Mesenchymal stem cell (in vitro differentiated cells and primary cell): ENCODE results near the gene TTF2.
A peak's percentile ranks its signal among the peaks of the same experiment; 100 is the strongest.

Source experiments
- DNase-seq: peaks from one replicate; pipeline ENCODE4 v3.0.0-alpha.2; 2013
- H2AFZ ChIP-seq: one replicate; pipeline ENCODE4 v1.6.1; 2013; ENCODE audit warnings: low read depth, mild to moderate bottlenecking, control low read depth, inconsistent platforms, low read length, moderate library complexity
- H2AK5ac ChIP-seq: 2 replicates; pipeline ENCODE4 v1.6.1; 2013; ENCODE audit warnings: low read length, moderate library complexity, mild to moderate bottlenecking, inconsistent platforms; ENCODE audit not compliant: severe bottlenecking
- H2BK120ac ChIP-seq: one replicate; pipeline ENCODE4 v1.6.1; 2013; ENCODE audit warnings: low read depth, mild to moderate bottlenecking, inconsistent platforms, low read length, moderate library complexity
- H2BK12ac ChIP-seq, 2 experiments: one replicate each; pipeline ENCODE4 v1.6.1; 2013; ENCODE audit warnings: inconsistent platforms in 2 of 2, low read length in 2 of 2, mild to moderate bottlenecking in 2 of 2, moderate library complexity in 2 of 2, control low read depth in 1 of 2
- H2BK15ac ChIP-seq: one replicate; pipeline ENCODE4 v1.6.1; 2013; ENCODE audit warnings: mild to moderate bottlenecking, low read depth, inconsistent platforms; ENCODE audit not compliant: poor library complexity, severe bottlenecking
- H2BK5ac ChIP-seq: 2 replicates; pipeline ENCODE4 v1.6.1; 2013; ENCODE audit warnings: low read depth, mild to moderate bottlenecking, low read length, control low read depth, inconsistent platforms; ENCODE audit not compliant: poor library complexity, severe bottlenecking
- H3K14ac ChIP-seq, 2 experiments: one replicate each; pipeline ENCODE4 v1.6.1; 2013; ENCODE audit warnings: inconsistent platforms in 2 of 2, low read length in 2 of 2, control low read depth in 1 of 2, mild to moderate bottlenecking in 1 of 2, moderate library complexity in 1 of 2
- H3K18ac ChIP-seq, 2 experiments: one replicate each; pipeline ENCODE4 v1.6.1; 2013; ENCODE audit warnings: inconsistent platforms in 2 of 2, low read length in 2 of 2, control low read depth in 1 of 2, low read depth in 1 of 2, mild to moderate bottlenecking in 1 of 2
- H3K23ac ChIP-seq, 2 experiments: one replicate each; pipeline ENCODE4 v1.6.1; 2013; ENCODE audit warnings: inconsistent platforms in 2 of 2, low read length in 2 of 2, mild to moderate bottlenecking in 2 of 2, moderate library complexity in 2 of 2, control low read depth in 1 of 2
- H3K27ac ChIP-seq: 2 replicates; pipeline ENCODE4 v1.5.1; 2013; ENCODE audit warnings: mild to moderate bottlenecking, moderate library complexity, low read length, control low read depth, inconsistent platforms; ENCODE audit not compliant: poor library complexity, severe bottlenecking
- H3K27me3 ChIP-seq, 2 experiments: 2 replicates each; pipeline versions ENCODE4 v1.6.1 to v1.7.0; 2013; ENCODE audit warnings: low read length in 2 of 2, mild to moderate bottlenecking in 2 of 2, moderate library complexity in 2 of 2, control low read depth in 1 of 2, inconsistent platforms in 1 of 2; ENCODE audit not compliant: control insufficient read depth in 1 of 2, insufficient read depth in 1 of 2
- H3K36me3 ChIP-seq, 2 experiments: 2 replicates each; pipeline versions ENCODE4 v1.6.1 to v1.7.0; 2013; ENCODE audit warnings: low read length in 2 of 2, control low read depth in 1 of 2, inconsistent platforms in 1 of 2, low read depth in 1 of 2, mild to moderate bottlenecking in 1 of 2; ENCODE audit not compliant: insufficient read depth in 2 of 2, control insufficient read depth in 1 of 2
- H3K4ac ChIP-seq, 2 experiments: one replicate each; pipeline ENCODE4 v1.6.1; 2013; ENCODE audit warnings: inconsistent platforms in 2 of 2, low read length in 2 of 2, mild to moderate bottlenecking in 2 of 2, moderate library complexity in 2 of 2, control low read depth in 1 of 2, low read depth in 1 of 2
- H3K4me1 ChIP-seq: 2 replicates; pipeline ENCODE4 v1.6.1; 2013; ENCODE audit warnings: low read depth, low read length, control low read depth; ENCODE audit not compliant: control insufficient read depth, insufficient read depth
- H3K4me2 ChIP-seq: 2 replicates; pipeline ENCODE4 v1.6.1; 2013; ENCODE audit warnings: low read length, mild to moderate bottlenecking, inconsistent platforms; ENCODE audit not compliant: poor library complexity, severe bottlenecking
- H3K4me3 ChIP-seq, 2 experiments: 2 replicates each; pipeline versions ENCODE4 v1.5.1 to v1.7.0; 2013; ENCODE audit warnings: low read length in 2 of 2, mild to moderate bottlenecking in 2 of 2, control low read depth in 1 of 2, low read depth in 1 of 2; ENCODE audit not compliant: insufficient read depth in 1 of 2
- H3K79me1 ChIP-seq: replicated peaks from 2 replicates; pipeline ENCODE4 v1.6.1; 2013; ENCODE audit warnings: mild to moderate bottlenecking, control low read depth, low read length, inconsistent platforms; ENCODE audit not compliant: poor library complexity, severe bottlenecking
- H3K9ac ChIP-seq: 2 replicates; pipeline ENCODE4 v1.7.0; 2013; ENCODE audit warnings: mild to moderate bottlenecking, low read length, moderate library complexity
- H3K9me3 ChIP-seq: 2 replicates; pipeline ENCODE4 v1.7.0; 2013; ENCODE audit warnings: mild to moderate bottlenecking, low read length; ENCODE audit not compliant: control insufficient read depth
- H4K8ac ChIP-seq: one replicate; pipeline ENCODE4 v1.6.1; 2013; ENCODE audit warnings: inconsistent platforms, mild to moderate bottlenecking, low read length, moderate library complexity
- H4K91ac ChIP-seq: one replicate; pipeline ENCODE4 v1.6.1; 2013; ENCODE audit warnings: mild to moderate bottlenecking, low read length, inconsistent platforms
- WGBS: methylation state at CpG from one replicate; pipeline ENCODE4 v1.1.7; 2013; ENCODE audit warnings: mixed read lengths; 5-methylcytosine and 5-hydroxymethylcytosine counted together

TTF2 gene

DNA sequence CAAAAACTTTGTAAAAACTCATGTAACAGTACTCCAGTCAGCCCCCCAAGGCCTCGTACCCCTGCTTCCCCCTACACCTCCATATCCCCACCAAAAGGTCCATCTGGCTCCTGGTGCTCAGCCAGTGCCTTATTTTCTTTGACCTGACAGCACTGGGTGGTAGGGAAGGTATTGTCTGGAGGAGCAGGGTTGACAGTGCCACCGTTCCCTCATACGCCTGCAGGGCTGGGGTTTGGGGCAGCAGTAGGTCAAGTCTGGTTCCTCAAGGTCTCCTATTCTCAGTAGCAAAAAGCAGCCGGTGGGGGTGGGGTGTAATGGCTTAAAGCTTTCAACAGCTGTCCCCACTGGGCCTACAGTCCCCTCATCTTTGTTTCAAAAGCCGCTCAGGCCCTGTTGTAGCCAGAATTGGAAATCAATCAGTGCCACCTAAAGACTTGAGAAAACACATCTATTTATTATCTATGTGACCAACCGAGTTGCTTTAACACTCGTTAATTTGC is 25.3 kb upstream of the TTF2 start:
- H2BK15ac ChIP-seq, result no peak overlapping the region
- H3K4me2 ChIP-seq, result no peak overlapping the region
- H4K91ac ChIP-seq, result no peak overlapping the region
- H3K79me1 ChIP-seq, result no peaks in the 10 kb centered on the region
- peaks cover 5% of the 10 kb centered on the region for H3K4me1 ChIP-seq
- H3K14ac ChIP-seq, result no peak overlapping the region
- no peak overlapping the region for H3K23ac ChIP-seq
- no peak for DNase-seq
- no peak overlapping the region for H2BK12ac ChIP-seq
- no peak overlapping the region for H2AFZ ChIP-seq
- 88% methylated on average over 7 of the region's 7 CpGs for whole genome bisulfite sequencing
- no peak overlapping the region for H3K9ac ChIP-seq
- H3K18ac ChIP-seq, result no peak overlapping the region
- H3K36me3 ChIP-seq, result no peaks in the 10 kb centered on the region
- H3K27me3 ChIP-seq, result no peaks in the 10 kb centered on the region
- H4K8ac ChIP-seq, result no peak overlapping the region
- no peak overlapping the region for H3K4me3 ChIP-seq
- H2BK5ac ChIP-seq, result no peak overlapping the region
- no peak overlapping the region for H3K4ac ChIP-seq
- no peak overlapping the region for H3K27ac ChIP-seq
- no peaks in the 10 kb centered on the region for H3K9me3 ChIP-seq
- H2AK5ac ChIP-seq, result no peak overlapping the region
- no peak overlapping the region for H2BK120ac ChIP-seq

DNA sequence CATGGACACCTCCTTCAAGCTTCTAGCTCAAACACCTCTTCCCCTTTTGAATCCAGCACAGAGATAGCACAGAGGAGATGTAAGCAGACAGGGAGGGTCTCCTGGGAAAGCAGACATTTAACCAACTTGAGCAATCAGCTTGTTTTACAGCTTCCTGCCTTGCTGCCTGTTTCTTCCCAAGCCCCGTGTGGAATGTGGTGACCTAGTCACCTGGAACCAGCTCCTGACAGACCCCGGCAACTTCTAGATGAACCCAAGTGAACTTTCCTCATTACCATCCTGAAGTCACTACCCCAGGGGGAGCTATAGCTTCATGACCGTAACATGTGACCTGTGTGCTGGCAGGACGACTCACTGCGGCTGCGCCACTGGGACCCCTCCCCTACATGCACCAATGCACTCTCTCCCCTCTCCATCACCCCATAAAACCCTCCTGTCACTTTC is 24.1 kb upstream of the TTF2 start:
- H2AFZ ChIP-seq, result no peak overlapping the region

DNA sequence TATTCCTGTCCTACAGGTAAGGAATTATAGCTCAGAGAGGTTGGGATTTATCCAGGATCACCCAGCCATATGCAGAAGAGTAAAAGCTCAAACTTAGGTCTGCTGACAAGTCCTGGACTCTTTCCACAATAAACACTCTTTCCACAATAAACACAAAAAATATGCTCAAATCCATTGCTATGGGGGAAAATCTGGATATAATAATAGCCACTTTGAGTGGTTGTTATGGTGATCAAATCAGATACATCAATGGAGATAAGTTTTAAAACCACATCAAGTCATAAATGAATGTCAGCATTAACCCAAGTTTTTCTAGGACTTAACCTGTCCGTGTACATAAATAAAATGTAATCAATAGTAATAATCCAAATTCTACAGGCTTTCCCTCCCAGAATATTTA is 22.3 kb upstream of the TTF2 start:
- H3K4me2 ChIP-seq, result no peak overlapping the region
- H3K79me1 ChIP-seq, result no peaks in the 10 kb centered on the region
- 100% methylated on average over 1 of the region's 1 CpG for WGBS

More for the DNA sequence above, 24.1 kb upstream of the TTF2 start:
- H4K91ac ChIP-seq, result no peak overlapping the region
- H2AK5ac ChIP-seq, result no peak overlapping the region
- H2BK12ac ChIP-seq, result no peak overlapping the region
- H3K9ac ChIP-seq, result no peak overlapping the region
- H3K4me1 ChIP-seq, result peaks cover 5% of the 10 kb centered on the region
- H3K4me3 ChIP-seq, result no peak overlapping the region
- DNase-seq, result no peak
- no peak overlapping the region for H4K8ac ChIP-seq
- no peaks in the 10 kb centered on the region for H3K27me3 ChIP-seq
- no peaks in the 10 kb centered on the region for H3K79me1 ChIP-seq
- H3K4ac ChIP-seq, result no peak overlapping the region
- no peak overlapping the region for H3K14ac ChIP-seq
- WGBS, result 40% methylated on average over 6 of the region's 6 CpGs
- H3K36me3 ChIP-seq, result no peaks in the 10 kb centered on the region
- no peaks in the 10 kb centered on the region for H3K9me3 ChIP-seq
- H3K23ac ChIP-seq, result no peak overlapping the region
- no peak overlapping the region for H3K27ac ChIP-seq
- H2BK15ac ChIP-seq, result peak overlapping the region; percentile 8
- H2BK5ac ChIP-seq, result no peak overlapping the region
- H3K18ac ChIP-seq, result no peak overlapping the region
- no peak overlapping the region for H3K4me2 ChIP-seq
- no peak overlapping the region for H2BK120ac ChIP-seq

DNA sequence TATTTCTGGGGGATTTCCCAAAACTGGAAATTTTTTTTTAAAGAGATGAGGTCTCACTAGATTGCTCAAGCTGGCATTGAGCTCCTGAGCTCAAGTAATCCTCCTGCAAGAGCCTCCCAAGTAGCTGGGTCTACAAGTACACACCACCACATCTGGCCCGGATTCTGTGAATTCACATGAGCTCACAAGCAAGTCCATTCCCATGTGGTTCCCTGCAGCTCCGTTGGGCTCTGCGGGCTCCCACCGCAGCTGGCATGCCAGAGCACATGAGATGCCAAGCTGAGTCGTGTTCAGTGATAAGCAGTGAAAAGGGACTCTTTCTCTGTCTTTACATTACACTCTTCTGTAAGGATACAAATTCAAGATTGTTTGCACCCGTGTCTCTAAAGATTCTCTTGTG is 21.9 kb upstream of the TTF2 start:
- Histone ChIP-seq H2AFZ (no peak overlapping the region), H4K8ac (no peak overlapping the region), H2BK120ac (no peak overlapping the region), H3K4ac (no peak overlapping the region), H3K9me3 (peaks cover 4% of the 10 kb centered on the region), H2BK5ac (no peak overlapping the region), H3K9ac (no peak overlapping the region), H3K14ac (no peak overlapping the region), H3K4me3 (no peak overlapping the region), H2BK15ac (no peak overlapping the region), H4K91ac (no peak overlapping the region), H3K18ac (no peak overlapping the region), H3K36me3 (no peaks in the 10 kb centered on the region), H3K27ac (no peak overlapping the region), H3K23ac (no peak overlapping the region), H3K79me1 (no peaks in the 10 kb centered on the region), H3K4me2 (no peak overlapping the region), H3K4me1 (peaks cover 5% of the 10 kb centered on the region), H2AK5ac (no peak overlapping the region), H3K27me3 (no peaks in the 10 kb centered on the region), H2BK12ac (no peak overlapping the region)
- no peak for DNase-seq
- 87% methylated on average over 6 of the region's 6 CpGs for WGBS

More for the DNA sequence above, 22.3 kb upstream of the TTF2 start:
- Histone ChIP-seq H3K4ac (no peak overlapping the region), H2BK120ac (no peak overlapping the region), H3K18ac (no peak overlapping the region), H2BK15ac (no peak overlapping the region), H4K91ac (no peak overlapping the region), H3K27ac (no peak overlapping the region), H3K4me3 (no peak overlapping the region), H2BK5ac (no peak overlapping the region), H2AFZ (no peak overlapping the region), H3K27me3 (no peaks in the 10 kb centered on the region), H3K4me1 (peaks cover 5% of the 10 kb centered on the region), H4K8ac (no peak overlapping the region), H3K23ac (no peak overlapping the region), H3K9me3 (peaks cover 4% of the 10 kb centered on the region), H2AK5ac (no peak overlapping the region), H3K14ac (no peak overlapping the region), H3K36me3 (no peaks in the 10 kb centered on the region), H3K9ac (no peak overlapping the region), H2BK12ac (no peak overlapping the region)
- no peak for DNase-seq
